ENCODE measurements around the gene CCDC91. TPM values are rescaled to one million over a fixed set of nuclear protein-coding genes. Genes with fewer than 3 reads are reported as not detected.

CCDC91 gene
- total RNA-seq, 1 experiment from 2014 or later, result 26.8 TPM

GRCh38 chr12:28145216-28145615, 45.0 kb upstream of the CCDC91 start:
- Histone ChIP-seq H3K4me3 (ENCODE audit: low read depth, low read length, poor library complexity, severe bottlenecking) (no peak overlapping the region), H3K9me3 (ENCODE audit: low read depth, low read length, poor library complexity, severe bottlenecking) (no peaks in the 10 kb centered on the region), H3K27me3 (replicated peaks; ENCODE audit: insufficient read depth, low read depth, low read length, poor library complexity) (no peaks in the 10 kb centered on the region), H3K27ac (ENCODE audit: low read depth, low read length, poor library complexity, severe bottlenecking) (no peak overlapping the region), H3K4me1 (ENCODE audit: insufficient read depth, low read length, poor library complexity, severe bottlenecking) (peaks cover 4% of the 10 kb centered on the region), H3K36me3 (ENCODE audit: insufficient read depth, low read length, poor library complexity, severe bottlenecking) (no peaks in the 10 kb centered on the region)
- intact Hi-C loops (cut with micrococcal nuclease; ENCODE audit: unreplicated experiment), result no loop called here
- POLR2A ChIA-PET (ENCODE audit: low non-redundant PET), result no interaction called here
- CTCF ChIA-PET, result no interaction called here
- BruUV-seq (replicated peaks), result no TSS peak
- no peak for TF ChIP-seq CTCF (conservative IDR thresholded peaks at IDR 0.05; ENCODE audit: low read depth, low read length)
- TF ChIP-seq EZH2 (IDR thresholded peaks at IDR 0.05; ENCODE audit: borderline replicate concordance, low read depth, low read length, poor library complexity, severe bottlenecking), result no peak
- no peak for DNase-seq (ENCODE audit: low spot score)

GRCh38 chr12:28149279-28149678, 41.0 kb upstream of the CCDC91 start:
- no peak overlapping the region for H3K27ac ChIP-seq (ENCODE audit: low read depth, low read length, poor library complexity, severe bottlenecking)
- CTCF ChIA-PET, result no interaction called here
- H3K36me3 ChIP-seq (ENCODE audit: insufficient read depth, low read length, poor library complexity, severe bottlenecking), result no peaks in the 10 kb centered on the region
- no peak overlapping the region for H3K4me3 ChIP-seq (ENCODE audit: low read depth, low read length, poor library complexity, severe bottlenecking)
- DNase-seq (ENCODE audit: low spot score), result no peak
- intact Hi-C loops (cut with micrococcal nuclease; ENCODE audit: unreplicated experiment), result no loop called here
- TF ChIP-seq CTCF (conservative IDR thresholded peaks at IDR 0.05; ENCODE audit: low read depth, low read length) (no peak), EZH2 (IDR thresholded peaks at IDR 0.05; ENCODE audit: borderline replicate concordance, low read depth, low read length, poor library complexity, severe bottlenecking) (no peak)
- no peaks in the 10 kb centered on the region for H3K9me3 ChIP-seq (ENCODE audit: low read depth, low read length, poor library complexity, severe bottlenecking)
- H3K4me1 ChIP-seq (ENCODE audit: insufficient read depth, low read length, poor library complexity, severe bottlenecking), result peaks cover 4% of the 10 kb centered on the region
- BruUV-seq (replicated peaks), result no TSS peak
- no peaks in the 10 kb centered on the region for H3K27me3 ChIP-seq (replicated peaks; ENCODE audit: insufficient read depth, low read depth, low read length, poor library complexity)
- POLR2A ChIA-PET (ENCODE audit: low non-redundant PET), result no interaction called here

- Histone ChIP-seq H3K4me3 (ENCODE audit: low read depth, low read length, poor library complexity, severe bottlenecking) (no peak overlapping the region), H3K9me3 (ENCODE audit: low read depth, low read length, poor library complexity, severe bottlenecking) (no peaks in the 10 kb centered on the region), H3K4me1 (ENCODE audit: insufficient read depth, low read length, poor library complexity, severe bottlenecking) (peaks cover 5% of the 10 kb centered on the region), H3K27ac (ENCODE audit: low read depth, low read length, poor library complexity, severe bottlenecking) (no peak overlapping the region), H3K27me3 (replicated peaks; ENCODE audit: insufficient read depth, low read depth, low read length, poor library complexity) (no peaks in the 10 kb centered on the region), H3K36me3 (ENCODE audit: insufficient read depth, low read length, poor library complexity, severe bottlenecking) (no peaks in the 10 kb centered on the region)
- intact Hi-C loops (cut with micrococcal nuclease; ENCODE audit: unreplicated experiment), result no loop called here
- DNase-seq (ENCODE audit: low spot score), result no peak
- ChIA-PET CTCF (no interaction called here), POLR2A (ENCODE audit: low non-redundant PET) (no interaction called here)
- no peak for TF ChIP-seq CTCF (conservative IDR thresholded peaks at IDR 0.05; ENCODE audit: low read depth, low read length)
- no peak for TF ChIP-seq EZH2 (IDR thresholded peaks at IDR 0.05; ENCODE audit: borderline replicate concordance, low read depth, low read length, poor library complexity, severe bottlenecking)
- no TSS peak for BruUV-seq (replicated peaks)
Observed at GRCh38 chr12:28156362-28156761, 33.9 kb upstream of the CCDC91 start.

All from A673 (cell line).